Calu3 (cell line): ENCODE measurements around the gene PDZD7. TPM values are rescaled to one million over a fixed set of nuclear protein-coding genes. Genes with fewer than 3 reads are reported as not detected.

Source experiments
- BruUV-seq: library from RNA; stranded (reverse); fragments of 400-500 nt; replicated peaks from 2 replicates; lab custom pipeline; 2021; lab: Mats Ljungman, UMichigan
- CTCF ChIA-PET: fragments of 300-600 bp; sonication (Branson Sonifier 250); formaldehyde crosslinking; loops from one replicate; lab custom pipeline; 2022; ENCODE audit warnings: antibody characterized with exemption; lab: Charles Lee
- DNase-seq: peaks from one replicate; pipeline ENCODE4 v3.0.0; 2022
- H3K27ac Mint-ChIP-seq: one replicate; pipeline ENCODE4 v1.8.0; 2022; ENCODE audit warnings: mixed read lengths; ENCODE audit not compliant: unreplicated experiment
- H3K27me3 Mint-ChIP-seq: one replicate; pipeline ENCODE4 v1.8.0; 2022; ENCODE audit warnings: mixed read lengths; ENCODE audit not compliant: unreplicated experiment
- H3K36me3 Mint-ChIP-seq: one replicate; pipeline ENCODE4 v1.8.0; 2022; ENCODE audit warnings: mild to moderate bottlenecking, moderate library complexity, mixed read lengths; ENCODE audit not compliant: insufficient read depth, unreplicated experiment
- H3K4me1 Mint-ChIP-seq: one replicate; pipeline ENCODE4 v1.8.0; 2022; ENCODE audit warnings: mild to moderate bottlenecking, low read depth, mixed read lengths; ENCODE audit not compliant: unreplicated experiment
- H3K4me3 Mint-ChIP-seq: one replicate; pipeline ENCODE4 v1.8.0; 2022; ENCODE audit warnings: mild to moderate bottlenecking, low read depth, moderate library complexity, mixed read lengths; ENCODE audit not compliant: unreplicated experiment
- H3K9me3 Mint-ChIP-seq: one replicate; pipeline ENCODE4 v1.8.0; 2022; ENCODE audit warnings: low read depth, mixed read lengths; ENCODE audit not compliant: unreplicated experiment
- CTCF ChIP-seq: fragments of 200-600 bp; IDR thresholded peaks from one replicate; pipeline ENCODE4 v1.8.0; 2022; ENCODE audit warnings: antibody characterized with exemption; ENCODE audit not compliant: unreplicated experiment
- intact Hi-C: fragments of 100-400 bp; cut with micrococcal nuclease; formaldehyde crosslinking; loops from one replicate; pipeline ENCODE4 v1.10.0; 2022; ENCODE audit not compliant: unreplicated experiment
- total RNA-seq: library from RNA; stranded (reverse); gene quantifications from 2 replicates; pipeline ENCODE4 v1.2.3, GENCODE V29; 2022

Gene PDZD7
- total RNA-seq, 1 experiment from 2014 or later: 1.3 TPM

GRCh38 chr10:101014230-101014884 is 16.6 kb downstream of the PDZD7 start:
- intact Hi-C loops: loop anchor here (5.0 kb wide), 1 partner anchor 47 kb away; the partner anchor contains the start of gene SEMA4G
- CTCF ChIA-PET: interaction anchor here (0.5 to 1.6 kb wide), 10 partner anchors 12 to 825 kb away, joined by 3 to 17 read pairs (median 3); partner anchors contain the start of genes LZTS2, MRPL43, PDZD7 and SEMA4G
- Mint-ChIP-seq H3K4me1 (peaks cover 10% of the 10 kb centered on the region), H3K36me3 (no peaks in the 10 kb centered on the region), H3K9me3 (no peaks in the 10 kb centered on the region), H3K27me3 (peaks cover 50% of the 10 kb centered on the region), H3K4me3 (no peak overlapping the region), H3K27ac (no peak overlapping the region)
- no TSS peak for BruUV-seq
- peak; percentile 85 for DNase-seq
- TF ChIP-seq CTCF: peak; percentile 76

- Mint-ChIP-seq H3K36me3 (no peaks in the 10 kb centered on the region), H3K4me1 (peaks cover 10% of the 10 kb centered on the region), H3K27ac (peak overlapping the region; percentile 66), H3K4me3 (no peak overlapping the region), H3K9me3 (no peaks in the 10 kb centered on the region), H3K27me3 (peaks cover 40% of the 10 kb centered on the region)
- no peak for TF ChIP-seq CTCF
- BruUV-seq: no TSS peak
- CTCF ChIA-PET: interaction anchor here (1.5 to 1.6 kb wide), 2 partner anchors 15 to 43 kb away, joined by 5 to 17 read pairs; partner anchors contain the start of gene SEMA4G
- DNase-seq: no peak
- intact Hi-C loops: loop anchor here (2.0 to 5.0 kb wide), 2 partner anchors 17 to 46 kb away; partner anchors contain the start of gene SEMA4G
These were observed 17.5 kb downstream of the PDZD7 start for GRCh38 chr10:101013365-101013825.

GRCh38 chr10:101012525-101013364 is 18.2 kb downstream of the PDZD7 start:
- TF ChIP-seq CTCF: peak; percentile 61
- CTCF ChIA-PET: interaction anchor here (1.6 kb wide), 1 partner anchor 15 kb away, joined by 8 read pairs; no protein-coding TSS in a partner anchor
- intact Hi-C loops: loop anchor here (2.0 to 5.0 kb wide), 2 partner anchors 16 to 45 kb away; partner anchors contain the start of gene SEMA4G

More at GRCh38 chr10:101012525-101013364, 18.2 kb downstream of the PDZD7 start:
- Mint-ChIP-seq H3K27ac (peak overlapping the region; percentile 66), H3K4me3 (no peak overlapping the region), H3K27me3 (peaks cover 34% of the 10 kb centered on the region), H3K9me3 (no peaks in the 10 kb centered on the region), H3K36me3 (no peaks in the 10 kb centered on the region), H3K4me1 (peaks cover 10% of the 10 kb centered on the region)
- BruUV-seq: no TSS peak
- peak; percentile 84 for DNase-seq
